Adrenal gland (tissue), 5 donors: ENCODE results near the gene RC3H1.

Source experiments
- POLR2A ChIP-seq, 2 donors: fragments of 450-650 bp; IDR thresholded peaks; one replicate each; pipeline ENCODE4 v1.6.1; 2017; ENCODE audit warnings: antibody characterized with exemption in 2 of 2, mild to moderate bottlenecking in 2 of 2, moderate library complexity in 1 of 2
- TF ChIP-seq, protein P1 (sequence below), 6 experiments: fragments of 450-650 bp in 4 of 6; fragments of 200-600 bp in 2 of 6; sonication (generic) in 1 of 6; IDR thresholded peaks; 1 replicate in 5 of 6; 2 replicates in 1 of 6; pipeline versions ENCODE4 v1.5.1 to v1.8.0; 2016 to 2021; ENCODE audit warnings: antibody characterized with exemption in 6 of 6, mild to moderate bottlenecking in 2 of 6, moderate library complexity in 1 of 6
- donor health status: DM: no; HTN: no; CAD: no.

DNA sequence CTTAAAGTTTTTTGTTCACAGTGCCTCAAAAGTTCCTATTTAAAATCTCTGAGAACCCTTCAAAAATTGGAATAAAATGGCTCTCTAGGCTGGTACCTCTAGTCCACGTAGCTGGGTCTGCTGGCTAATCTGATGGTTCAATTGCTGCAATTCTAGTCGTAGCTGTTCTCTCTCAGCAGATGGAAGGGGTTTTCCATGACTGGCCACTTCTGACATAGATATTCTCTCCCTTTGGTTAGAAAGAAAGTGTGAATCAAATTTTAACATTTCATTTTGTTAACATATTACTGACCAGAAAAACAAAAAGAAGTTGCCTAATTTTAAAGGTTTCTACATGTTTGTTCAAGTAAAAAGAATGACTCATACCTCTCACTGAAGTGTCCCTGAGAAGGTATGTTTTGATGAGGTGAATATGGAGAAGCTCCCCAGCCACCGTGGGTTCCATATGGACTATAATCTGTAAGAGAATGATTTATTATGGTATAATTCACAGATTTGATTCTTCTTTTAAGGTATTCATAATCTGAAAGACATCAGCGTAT lies 75.7 kb downstream of the RC3H1 start:
- no peak for TF ChIP-seq POLR2A (IDR thresholded peaks at IDR 0.05)
- TF ChIP-seq, protein P1, sequence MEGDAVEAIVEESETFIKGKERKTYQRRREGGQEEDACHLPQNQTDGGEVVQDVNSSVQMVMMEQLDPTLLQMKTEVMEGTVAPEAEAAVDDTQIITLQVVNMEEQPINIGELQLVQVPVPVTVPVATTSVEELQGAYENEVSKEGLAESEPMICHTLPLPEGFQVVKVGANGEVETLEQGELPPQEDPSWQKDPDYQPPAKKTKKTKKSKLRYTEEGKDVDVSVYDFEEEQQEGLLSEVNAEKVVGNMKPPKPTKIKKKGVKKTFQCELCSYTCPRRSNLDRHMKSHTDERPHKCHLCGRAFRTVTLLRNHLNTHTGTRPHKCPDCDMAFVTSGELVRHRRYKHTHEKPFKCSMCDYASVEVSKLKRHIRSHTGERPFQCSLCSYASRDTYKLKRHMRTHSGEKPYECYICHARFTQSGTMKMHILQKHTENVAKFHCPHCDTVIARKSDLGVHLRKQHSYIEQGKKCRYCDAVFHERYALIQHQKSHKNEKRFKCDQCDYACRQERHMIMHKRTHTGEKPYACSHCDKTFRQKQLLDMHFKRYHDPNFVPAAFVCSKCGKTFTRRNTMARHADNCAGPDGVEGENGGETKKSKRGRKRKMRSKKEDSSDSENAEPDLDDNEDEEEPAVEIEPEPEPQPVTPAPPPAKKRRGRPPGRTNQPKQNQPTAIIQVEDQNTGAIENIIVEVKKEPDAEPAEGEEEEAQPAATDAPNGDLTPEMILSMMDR (IDR thresholded peaks at IDR 0.05) = no peak
